Natural killer cell (primary cell): Measurements from ENCODE around the gene MED13L. TPM values are rescaled to one million over a fixed set of nuclear protein-coding genes. Genes with fewer than 3 reads are reported as not detected.

Source experiments
- ATAC-seq, 3 donors: fragments of 150-1000 bp in 2 of 3; fragments of 200-7000 bp in 1 of 3; cut with Tn5 transposase; 1 replicate in 1 of 3; 2 replicates in 2 of 3; pipeline ENCODE4 v1.10.0; 2021; ENCODE audit warnings: mild to moderate bottlenecking in 2 of 3, moderate library complexity in 2 of 3
- DNase-seq, 2 donors: peaks; one replicate each; pipeline versions ENCODE4 v3.0.0 to v3.0.0-alpha.2; 2013 to 2021; ENCODE audit warnings: mixed read lengths in 1 of 2
- H3K27ac ChIP-seq: one replicate; pipeline ENCODE4 v1.5.1; 2013; ENCODE audit warnings: mild to moderate bottlenecking, low read length
- H3K27me3 ChIP-seq: one replicate; pipeline ENCODE4 v1.6.1; 2013; ENCODE audit warnings: low read length; ENCODE audit not compliant: control insufficient read depth, insufficient read depth
- H3K36me3 ChIP-seq: one replicate; pipeline ENCODE4 v1.6.1; 2013; ENCODE audit warnings: low read length; ENCODE audit not compliant: control insufficient read depth, insufficient read depth
- H3K4me1 ChIP-seq: one replicate; pipeline ENCODE4 v1.6.1; 2013; ENCODE audit warnings: low read length; ENCODE audit not compliant: control insufficient read depth, insufficient read depth
- H3K4me3 ChIP-seq: one replicate; pipeline ENCODE4 v1.5.1; 2013; ENCODE audit warnings: low read length
- H3K9me3 ChIP-seq: one replicate; pipeline ENCODE4 v1.6.1; 2013; ENCODE audit warnings: low read length; ENCODE audit not compliant: control insufficient read depth, insufficient read depth
- H3K27ac Mint-ChIP-seq, 2 donors: one replicate each; pipeline ENCODE4 v1.8.0; 2022; ENCODE audit warnings: mild to moderate bottlenecking in 2 of 2, mixed read lengths in 2 of 2, moderate library complexity in 1 of 2
- H3K27me3 Mint-ChIP-seq, 2 donors: one replicate each; pipeline ENCODE4 v1.8.0; 2022; ENCODE audit warnings: low read depth in 2 of 2, mixed read lengths in 2 of 2
- H3K36me3 Mint-ChIP-seq: one replicate; pipeline ENCODE4 v1.8.0; 2022; ENCODE audit warnings: mixed read lengths
- H3K4me1 Mint-ChIP-seq, 2 donors: one replicate each; pipeline ENCODE4 v1.8.0; 2022; ENCODE audit warnings: mixed read lengths in 2 of 2
- H3K4me3 Mint-ChIP-seq: one replicate; pipeline ENCODE4 v1.8.0; 2022; ENCODE audit warnings: mild to moderate bottlenecking, moderate library complexity, mixed read lengths
- H3K9me3 Mint-ChIP-seq, 2 donors: one replicate each; pipeline ENCODE4 v1.8.0; 2022; ENCODE audit warnings: mixed read lengths in 2 of 2
- whole genome bisulfite sequencing: methylation state at CpG from one replicate; pipeline ENCODE4 v1.1.7; 2013; ENCODE audit warnings: missing lambda C conversion rate; ENCODE audit not compliant: insufficient coverage; 5-methylcytosine and 5-hydroxymethylcytosine counted together
- intact Hi-C: fragments of 100-400 bp; cut with micrococcal nuclease; formaldehyde crosslinking; loops from one replicate; pipeline ENCODE4 v1.14.2; 2022
- total RNA-seq, 4 donors: library from RNA; stranded (reverse); fragments of 120-200 nt in 1 of 4; gene quantifications; one replicate each; pipeline versions ENCODE4 v1.2.3 to v1.2.4, GENCODE V29; 2013 to 2022
- TF ChIP-seq, protein P1 (sequence below): fragments of 200-600 bp; IDR thresholded peaks from one replicate; pipeline ENCODE4 v1.8.0; 2022; ENCODE audit warnings: antibody characterized with exemption

MED13L gene
- total RNA-seq, 3 donors from 2014 or later (not counting 1 experiment from before 2014, with no cell fraction given), result 237 to 316 (median 240) TPM

DNA sequence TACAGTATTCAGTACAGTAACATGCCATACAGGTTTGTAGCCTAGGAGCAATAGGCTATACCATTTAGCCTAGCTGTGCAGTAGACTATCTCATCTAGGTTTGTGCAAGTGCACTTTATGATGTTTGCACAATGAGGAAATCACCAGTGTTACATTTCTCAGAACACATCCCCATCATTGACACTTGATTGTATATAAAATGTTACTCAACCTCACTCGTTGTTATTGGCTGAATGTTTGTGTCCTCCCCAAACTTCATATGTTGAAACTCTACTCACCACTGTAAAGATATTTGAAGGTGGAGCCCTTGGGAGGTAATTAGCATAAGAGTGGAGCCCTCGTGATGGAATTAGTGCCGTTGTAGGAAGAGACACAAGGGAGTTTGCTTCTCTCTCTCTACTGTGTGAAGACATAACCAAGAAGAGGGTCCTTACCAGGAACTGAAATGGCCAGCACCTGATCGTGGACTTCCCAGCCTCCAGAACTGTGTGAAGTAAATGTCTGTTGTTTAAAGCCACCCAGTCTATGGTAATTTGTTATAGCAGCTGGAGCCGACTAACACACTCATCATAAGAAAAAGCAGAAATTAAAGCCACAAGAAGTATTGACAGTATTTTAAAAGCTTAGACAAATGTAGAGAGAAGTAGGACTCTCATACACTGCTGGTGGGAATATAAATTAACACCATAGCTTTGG is 3.2 kb upstream of the MED13L start:
- ATAC-seq, result no peak
- peaks cover 7% of the 10 kb centered on the region in 2 donors for H3K27me3 Mint-ChIP-seq
- Histone ChIP-seq H3K27ac (no peak overlapping the region), H3K36me3 (no peaks in the 10 kb centered on the region), H3K4me1 (peaks cover 19% of the 10 kb centered on the region), H3K27me3 (no peaks in the 10 kb centered on the region), H3K9me3 (no peaks in the 10 kb centered on the region), H3K4me3 (no peak overlapping the region)
- peaks cover 7% of the 10 kb centered on the region for H3K36me3 Mint-ChIP-seq
- intact Hi-C loops, result no loop called here
- H3K4me1 Mint-ChIP-seq, result peaks cover 25% of the 10 kb centered on the region in 2 donors
- H3K4me3 Mint-ChIP-seq, result no peak overlapping the region
- WGBS, result 91% methylated on average over 3 of the region's 5 CpGs
- H3K9me3 Mint-ChIP-seq, result no peaks in the 10 kb centered on the region
- H3K27ac Mint-ChIP-seq, result no peak overlapping the region
- TF ChIP-seq, protein P1, sequence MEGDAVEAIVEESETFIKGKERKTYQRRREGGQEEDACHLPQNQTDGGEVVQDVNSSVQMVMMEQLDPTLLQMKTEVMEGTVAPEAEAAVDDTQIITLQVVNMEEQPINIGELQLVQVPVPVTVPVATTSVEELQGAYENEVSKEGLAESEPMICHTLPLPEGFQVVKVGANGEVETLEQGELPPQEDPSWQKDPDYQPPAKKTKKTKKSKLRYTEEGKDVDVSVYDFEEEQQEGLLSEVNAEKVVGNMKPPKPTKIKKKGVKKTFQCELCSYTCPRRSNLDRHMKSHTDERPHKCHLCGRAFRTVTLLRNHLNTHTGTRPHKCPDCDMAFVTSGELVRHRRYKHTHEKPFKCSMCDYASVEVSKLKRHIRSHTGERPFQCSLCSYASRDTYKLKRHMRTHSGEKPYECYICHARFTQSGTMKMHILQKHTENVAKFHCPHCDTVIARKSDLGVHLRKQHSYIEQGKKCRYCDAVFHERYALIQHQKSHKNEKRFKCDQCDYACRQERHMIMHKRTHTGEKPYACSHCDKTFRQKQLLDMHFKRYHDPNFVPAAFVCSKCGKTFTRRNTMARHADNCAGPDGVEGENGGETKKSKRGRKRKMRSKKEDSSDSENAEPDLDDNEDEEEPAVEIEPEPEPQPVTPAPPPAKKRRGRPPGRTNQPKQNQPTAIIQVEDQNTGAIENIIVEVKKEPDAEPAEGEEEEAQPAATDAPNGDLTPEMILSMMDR, result no peak
- DNase-seq, result no peak

DNA sequence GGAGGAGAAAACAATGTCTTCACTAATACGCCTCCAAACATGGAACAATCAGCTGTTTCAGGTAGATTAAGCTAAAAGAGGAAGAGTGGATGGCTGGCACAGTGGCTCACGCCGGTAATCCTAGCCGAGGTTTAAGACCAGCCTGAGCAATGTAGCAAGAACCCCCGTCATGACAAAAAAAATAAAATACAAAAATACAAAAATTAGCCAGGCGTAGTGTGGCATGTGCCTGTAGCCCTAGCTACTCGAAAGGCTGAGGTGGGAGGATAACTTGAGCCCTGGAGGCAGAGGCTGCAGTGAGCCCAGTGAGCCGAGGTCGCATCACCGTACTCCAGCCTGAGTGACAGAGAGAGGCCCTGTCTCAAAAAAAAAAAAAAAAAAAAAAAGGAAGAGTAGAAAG is 1.2 kb upstream of the MED13L start:
- Histone ChIP-seq H3K9me3 (no peaks in the 10 kb centered on the region), H3K4me3 (no peak overlapping the region), H3K4me1 (peaks cover 19% of the 10 kb centered on the region), H3K27ac (no peak overlapping the region), H3K27me3 (no peaks in the 10 kb centered on the region), H3K36me3 (no peaks in the 10 kb centered on the region)
- TF ChIP-seq, protein P1, result no peak
- Mint-ChIP-seq H3K27me3 (peaks cover 0 to 4% of the 10 kb centered on the region in 2 donors), H3K27ac (peak overlapping the region in 1 of 2 donors; percentile 53), H3K4me1 (peaks cover 45% of the 10 kb centered on the region in 2 donors), H3K9me3 (no peaks in the 10 kb centered on the region), H3K4me3 (peak overlapping the region; percentile 75), H3K36me3 (peaks cover 8% of the 10 kb centered on the region)
- intact Hi-C loops, result loop anchor here (5.0 kb wide), 2 partner anchors 41 to 211 kb away; no protein-coding TSS in a partner anchor
- ATAC-seq (no peak), DNase-seq (no peak)
- WGBS, result 80% methylated on average over 10 of the region's 10 CpGs

DNA sequence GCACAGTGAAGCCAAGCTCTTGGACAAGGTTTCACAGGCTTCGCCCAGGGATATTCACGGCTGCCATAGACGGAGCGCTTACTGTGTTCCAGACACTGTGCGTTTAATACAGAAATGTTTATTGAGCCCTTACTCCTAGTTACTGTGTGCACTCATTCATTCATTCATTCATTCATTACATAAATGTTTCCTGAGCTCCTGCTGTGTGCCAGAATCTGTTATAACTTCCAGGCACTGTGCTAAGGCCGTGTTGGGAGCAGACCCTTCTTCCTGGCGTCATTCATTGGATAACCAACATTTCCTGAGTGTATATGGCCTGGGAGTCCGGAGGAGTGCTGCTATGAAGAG is 760 bp upstream of the MED13L start:
- H3K27ac Mint-ChIP-seq, result peak overlapping the region in 1 of 2 donors; percentile 53
- H3K36me3 ChIP-seq, result no peaks in the 10 kb centered on the region
- H3K27me3 Mint-ChIP-seq, result peaks cover 0 to 2% of the 10 kb centered on the region in 2 donors
- H3K4me1 ChIP-seq, result peaks cover 19% of the 10 kb centered on the region
- no peaks in the 10 kb centered on the region for H3K27me3 ChIP-seq
- peaks cover 8% of the 10 kb centered on the region for H3K36me3 Mint-ChIP-seq
- H3K4me1 Mint-ChIP-seq, result peaks cover 47% of the 10 kb centered on the region in 2 donors
- intact Hi-C loops, result loop anchor here (5.0 kb wide), 2 partner anchors 41 to 211 kb away; no protein-coding TSS in a partner anchor
- DNase-seq (no peak), ATAC-seq (no peak)
- no peak overlapping the region for H3K27ac ChIP-seq
- 60% methylated on average over 8 of the region's 8 CpGs for WGBS
- no peaks in the 10 kb centered on the region for H3K9me3 ChIP-seq
- TF ChIP-seq, protein P1, result no peak
- no peaks in the 10 kb centered on the region for H3K9me3 Mint-ChIP-seq
- H3K4me3 ChIP-seq, result peak overlapping the region; percentile 32
- peak overlapping the region; percentile 75 for H3K4me3 Mint-ChIP-seq
